Activated CD8-positive, alpha-beta T cell treated with anti-CD3 and anti-CD28 coated beads for 36 hours (primary cell): ENCODE measurements around the gene TRAF1. TPM values are rescaled to one million over a fixed set of nuclear protein-coding genes. Genes with fewer than 3 reads are reported as not detected.

Experiments used
- ATAC-seq: fragments of 200-7000 bp; cut with Tn5 transposase; one replicate; pipeline ENCODE4 v1.10.0; 2021; ENCODE audit warnings: mild to moderate bottlenecking, moderate library complexity
- CTCF ChIA-PET: fragments of 350-600 bp; sonication (Branson Sonifier 250); formaldehyde crosslinking; loops from one replicate; lab custom pipeline; 2021; ENCODE audit warnings: antibody characterized with exemption; lab: Charles Lee
- POLR2A ChIA-PET: fragments of 350-600 bp; sonication (Branson Sonifier 250); formaldehyde crosslinking; loops from one replicate; lab custom pipeline; 2021; ENCODE audit warnings: antibody characterized with exemption; lab: Charles Lee
- DNase-seq: peaks from one replicate; pipeline ENCODE4 v3.0.0-alpha.2; 2020
- H3K27ac Mint-ChIP-seq: one replicate; pipeline ENCODE4 v1.8.0; 2021; ENCODE audit warnings: mild to moderate bottlenecking, mixed read lengths
- H3K27me3 Mint-ChIP-seq: one replicate; pipeline ENCODE4 v1.8.0; 2021; ENCODE audit warnings: mixed read lengths
- H3K36me3 Mint-ChIP-seq: one replicate; pipeline ENCODE4 v1.8.0; 2021; ENCODE audit warnings: low read depth, mixed read lengths
- H3K4me1 Mint-ChIP-seq: one replicate; pipeline ENCODE4 v1.8.0; 2021; ENCODE audit warnings: low read depth, mixed read lengths
- H3K4me3 Mint-ChIP-seq: one replicate; pipeline ENCODE4 v1.8.0; 2021; ENCODE audit warnings: mild to moderate bottlenecking, moderate library complexity, mixed read lengths
- H3K9me3 Mint-ChIP-seq: one replicate; pipeline ENCODE4 v1.8.0; 2021; ENCODE audit warnings: mixed read lengths
- CTCF ChIP-seq: fragments of 200-600 bp; IDR thresholded peaks from one replicate; pipeline ENCODE4 v1.8.0; 2022; ENCODE audit warnings: antibody characterized with exemption, mild to moderate bottlenecking
- intact Hi-C: fragments of 100-400 bp; cut with micrococcal nuclease; formaldehyde crosslinking; loops from one replicate; pipeline ENCODE4 v1.10.0; 2022
- total RNA-seq, 2 experiments: library from RNA; stranded (reverse); gene quantifications; one replicate each; pipeline ENCODE4 v1.2.3, GENCODE V29; 2021

Gene TRAF1
- total RNA-seq, 2 experiments from 2014 or later, result 147 to 150 TPM

GRCh38 chr9:120901755-120902568 is 24.6 kb downstream of the TRAF1 start:
- intact Hi-C loops, result no loop called here
- POLR2A ChIA-PET, result interaction anchor here (0.6 to 67.1 kb wide), 7 partner anchors 7 to 154 kb away, joined by 3 to 2439 read pairs (median 4); partner anchors contain the start of genes PHF19, PSMD5 and TRAF1
- Mint-ChIP-seq H3K4me1 (peaks cover 92% of the 10 kb centered on the region), H3K36me3 (peaks cover 84% of the 10 kb centered on the region), H3K27me3 (no peaks in the 10 kb centered on the region), H3K9me3 (no peaks in the 10 kb centered on the region), H3K27ac (peak overlapping the region; percentile 86), H3K4me3 (peak overlapping the region; percentile 20)
- CTCF ChIA-PET, result interaction anchor here (0.6 to 2.0 kb wide), 5 partner anchors 10 to 355 kb away, joined by 3 to 6 read pairs (median 5); no protein-coding TSS in a partner anchor
- ATAC-seq (peak; percentile 1), DNase-seq (peak; percentile 65)
- no peak for TF ChIP-seq CTCF

DNA sequence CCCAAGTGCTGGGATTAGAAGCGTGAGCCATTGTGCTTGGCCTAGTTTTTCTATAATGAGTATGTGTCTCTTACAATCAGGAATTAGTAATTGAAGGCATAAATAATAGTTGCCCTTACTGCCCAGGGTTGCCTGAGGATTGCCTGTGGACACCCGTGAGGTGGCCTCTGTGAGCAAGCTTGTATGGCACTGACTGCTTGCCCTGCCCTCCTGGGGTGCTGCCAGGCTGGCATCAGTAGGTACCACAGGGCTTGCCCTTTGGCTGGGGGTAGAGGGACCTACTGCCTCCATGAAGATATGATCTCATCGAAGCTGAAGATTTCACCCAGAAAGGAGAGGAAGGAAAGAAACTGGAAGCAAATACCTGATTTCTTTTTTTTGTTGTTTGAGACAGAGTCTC is 25.8 kb downstream of the TRAF1 start:
- Mint-ChIP-seq H3K4me3 (no peak overlapping the region), H3K4me1 (peaks cover 89% of the 10 kb centered on the region)
- POLR2A ChIA-PET, result interaction anchor here (0.6 to 67.1 kb wide), 5 partner anchors 6 to 172 kb away, joined by 3 to 2439 read pairs (median 4); partner anchors contain the start of genes PHF19 and TRAF1

GRCh38 chr9:120899490-120900068 is 27.0 kb downstream of the TRAF1 start:
- Mint-ChIP-seq H3K4me1 (peaks cover 87% of the 10 kb centered on the region), H3K27ac (peak overlapping the region; percentile 86), H3K27me3 (no peaks in the 10 kb centered on the region), H3K4me3 (no peak overlapping the region), H3K36me3 (peaks cover 69% of the 10 kb centered on the region), H3K9me3 (no peaks in the 10 kb centered on the region)
- intact Hi-C loops, result loop anchor here (10.0 kb wide), 1 partner anchor 55 kb away; the partner anchor contains the start of gene PSMD5
- TF ChIP-seq CTCF, result no peak
- DNase-seq (peak; percentile 35), ATAC-seq (no peak)
- ChIA-PET POLR2A (interaction anchor here (1.0 to 67.1 kb wide), 5 partner anchors 5 to 140 kb away, joined by 3 to 2439 read pairs (median 3); partner anchors contain the start of genes PHF19 and TRAF1), CTCF (interaction anchor here (1.0 kb wide), 1 partner anchor 37 kb away, joined by 4 read pairs; no protein-coding TSS in a partner anchor)

More for the DNA sequence above, 25.8 kb downstream of the TRAF1 start:
- H3K27me3 Mint-ChIP-seq, result no peaks in the 10 kb centered on the region
- H3K27ac Mint-ChIP-seq, result peak overlapping the region; percentile 86
- peak; percentile 35 for DNase-seq
- intact Hi-C loops, result no loop called here
- CTCF ChIA-PET, result no interaction called here
- H3K9me3 Mint-ChIP-seq, result no peaks in the 10 kb centered on the region
- ATAC-seq, result no peak
- peaks cover 79% of the 10 kb centered on the region for H3K36me3 Mint-ChIP-seq
- no peak for TF ChIP-seq CTCF

DNA sequence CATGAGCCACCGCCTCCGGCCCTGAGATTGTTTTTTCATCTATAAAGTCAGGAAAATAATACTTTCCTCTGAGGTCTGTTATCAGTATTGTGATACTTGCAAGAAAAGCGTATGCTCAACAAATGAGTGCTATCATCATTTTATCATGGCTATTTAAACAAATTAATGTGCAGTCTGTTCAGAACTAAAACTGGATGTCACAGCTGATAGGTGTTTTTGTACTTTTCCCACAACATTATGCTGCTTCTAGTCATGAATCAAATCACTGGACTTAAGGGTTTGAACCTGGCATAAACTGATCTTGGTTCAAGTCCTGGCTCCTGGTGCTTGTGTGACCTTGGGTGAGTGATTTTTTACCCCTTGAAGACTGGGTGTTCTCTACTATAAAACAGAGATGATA is 28.2 kb downstream of the TRAF1 start:
- CTCF ChIA-PET, result interaction anchor here (1.9 kb wide), 1 partner anchor 29 kb away, joined by 11 read pairs; no protein-coding TSS in a partner anchor
- no peak for ATAC-seq
- no peak for TF ChIP-seq CTCF
- DNase-seq, result no peak
- Mint-ChIP-seq H3K4me1 (peaks cover 84% of the 10 kb centered on the region), H3K36me3 (peaks cover 62% of the 10 kb centered on the region), H3K9me3 (no peaks in the 10 kb centered on the region), H3K4me3 (peak overlapping the region; percentile 3), H3K27ac (peak overlapping the region; percentile 86), H3K27me3 (no peaks in the 10 kb centered on the region)
- POLR2A ChIA-PET, result interaction anchor here (60.2 to 67.1 kb wide), 2 partner anchors 4 to 14 kb away, joined by 2439 read pairs; partner anchors contain the start of genes PHF19 and TRAF1
- intact Hi-C loops, result loop anchor here (10.0 kb wide), 1 partner anchor 54 kb away; the partner anchor contains the start of gene PSMD5
